ENCODE measurements around the gene PNCK. TPM values are rescaled to one million over a fixed set of nuclear protein-coding genes. Genes with fewer than 3 reads are reported as not detected.

Gene PNCK
- total and polyA plus RNA-seq, 4 donors = 0.44 to 0.77 (median 0.67) TPM

DNA sequence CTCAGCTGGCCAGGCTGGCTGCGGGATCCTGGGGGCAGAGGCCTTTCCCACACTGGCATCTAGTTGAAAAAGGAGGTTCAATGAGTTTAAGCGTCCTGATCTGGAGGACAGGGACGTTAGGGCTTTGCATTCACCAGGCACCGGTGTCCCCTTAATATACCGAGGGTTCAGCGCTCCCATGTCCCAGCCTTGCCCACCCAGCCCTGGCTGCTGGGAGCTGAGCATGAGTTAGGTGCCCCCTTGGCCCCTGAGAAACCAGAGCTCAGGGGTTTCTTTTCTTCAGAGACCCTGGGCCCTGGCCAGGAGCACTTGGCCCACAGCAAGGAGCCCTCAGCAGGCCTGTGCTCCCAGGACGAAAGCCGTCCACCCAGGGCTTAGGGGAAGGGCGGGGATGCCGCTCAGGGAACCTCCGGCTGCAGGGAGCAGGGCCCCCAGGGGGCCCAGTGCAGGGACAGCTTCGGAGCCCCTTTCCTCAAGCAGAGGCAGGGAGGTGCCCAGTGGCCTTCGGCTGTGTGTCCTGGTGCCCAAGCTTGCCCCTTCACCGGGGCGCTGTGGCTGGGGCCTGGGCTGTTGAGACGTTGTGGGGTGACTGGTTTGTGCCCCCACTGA lies 47.5 kb downstream of the PNCK start:
- H3K27me3 ChIP-seq (ENCODE audit: control insufficient read depth in 3 of 3, insufficient read depth in 3 of 3, low read length in 2 of 3) = no peaks in the 10 kb centered on the region
- H3K36me3 ChIP-seq (ENCODE audit: control insufficient read depth in 4 of 4, insufficient read depth in 4 of 4, low read length in 4 of 4) = no peaks in the 10 kb centered on the region
- TF ChIP-seq, protein P1, sequence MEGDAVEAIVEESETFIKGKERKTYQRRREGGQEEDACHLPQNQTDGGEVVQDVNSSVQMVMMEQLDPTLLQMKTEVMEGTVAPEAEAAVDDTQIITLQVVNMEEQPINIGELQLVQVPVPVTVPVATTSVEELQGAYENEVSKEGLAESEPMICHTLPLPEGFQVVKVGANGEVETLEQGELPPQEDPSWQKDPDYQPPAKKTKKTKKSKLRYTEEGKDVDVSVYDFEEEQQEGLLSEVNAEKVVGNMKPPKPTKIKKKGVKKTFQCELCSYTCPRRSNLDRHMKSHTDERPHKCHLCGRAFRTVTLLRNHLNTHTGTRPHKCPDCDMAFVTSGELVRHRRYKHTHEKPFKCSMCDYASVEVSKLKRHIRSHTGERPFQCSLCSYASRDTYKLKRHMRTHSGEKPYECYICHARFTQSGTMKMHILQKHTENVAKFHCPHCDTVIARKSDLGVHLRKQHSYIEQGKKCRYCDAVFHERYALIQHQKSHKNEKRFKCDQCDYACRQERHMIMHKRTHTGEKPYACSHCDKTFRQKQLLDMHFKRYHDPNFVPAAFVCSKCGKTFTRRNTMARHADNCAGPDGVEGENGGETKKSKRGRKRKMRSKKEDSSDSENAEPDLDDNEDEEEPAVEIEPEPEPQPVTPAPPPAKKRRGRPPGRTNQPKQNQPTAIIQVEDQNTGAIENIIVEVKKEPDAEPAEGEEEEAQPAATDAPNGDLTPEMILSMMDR (IDR thresholded peaks at IDR 0.05; ENCODE audit: control extremely low read depth, extremely low read depth) = no peak
- 86 to 94% methylated on average over 13 to 16 of the region's 16 CpGs for WGBS, 2 donors
- no peak overlapping the region for H3K4me3 ChIP-seq
- peaks cover 0 to 2% (median 0%) of the 10 kb centered on the region in 4 donors for H3K9me3 ChIP-seq (ENCODE audit: control insufficient read depth in 4 of 4, insufficient read depth in 3 of 4, low read length in 3 of 4)
- H3K4me1 ChIP-seq (ENCODE audit: control insufficient read depth in 5 of 5, insufficient read depth in 5 of 5, low read length in 5 of 5) = peaks cover 0 to 7% (median 0%) of the 10 kb centered on the region in 5 donors
- no peak overlapping the region for H3K27ac ChIP-seq (ENCODE audit: low read depth in 1 of 2, low read length in 1 of 2)
- no peak overlapping the region for H3K9ac ChIP-seq (ENCODE audit: insufficient read depth in 1 of 2, low read length in 2 of 2)
- ATAC-seq (ENCODE audit: insufficient read depth, low FRiP score) = no peak
- peak in 1 of 3 donors; percentile 10 for DNase-seq

DNA sequence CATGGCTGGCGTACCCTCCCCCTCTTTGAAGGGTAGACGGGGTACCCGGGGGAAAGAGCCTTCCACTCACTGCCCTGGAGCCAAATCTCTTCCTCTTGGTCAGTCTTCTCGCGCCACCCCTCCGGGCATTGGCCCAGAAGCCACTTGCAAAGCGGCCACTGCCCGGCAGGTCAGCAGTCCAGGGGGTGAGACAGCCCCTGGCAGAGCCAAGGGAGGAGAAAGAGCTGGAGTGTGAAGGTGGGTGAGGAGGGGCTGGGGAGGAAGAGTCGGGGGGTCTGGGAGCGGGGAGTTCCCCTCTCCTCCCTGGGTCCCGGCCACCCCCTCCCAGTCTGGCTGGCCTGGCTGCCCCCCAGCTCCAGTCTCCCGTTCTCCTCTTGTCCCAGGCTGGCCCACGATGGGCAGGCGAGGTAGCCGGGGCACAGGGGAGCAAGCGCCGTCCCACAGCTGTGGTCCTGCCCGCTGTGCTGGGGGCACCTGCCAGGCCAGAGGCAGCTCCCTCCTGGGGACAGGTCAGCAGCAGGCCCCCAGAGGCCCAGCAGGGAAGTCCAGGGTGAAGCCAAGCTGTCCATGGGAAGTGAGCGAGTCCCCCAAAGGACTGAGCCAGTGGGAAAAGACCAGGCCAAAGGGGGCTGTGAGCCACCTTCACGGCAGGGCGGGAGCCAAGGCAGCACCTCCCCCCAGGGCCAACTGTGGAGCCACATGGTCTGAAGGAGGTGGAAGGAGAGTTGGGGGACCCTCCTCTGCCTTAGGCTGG lies 48.2 kb downstream of the PNCK start:
- Histone ChIP-seq H3K4me3 (no peak overlapping the region), H3K9ac (ENCODE audit: insufficient read depth in 1 of 2, low read length in 2 of 2) (no peak overlapping the region), H3K27ac (ENCODE audit: low read depth in 1 of 2, low read length in 1 of 2) (no peak overlapping the region), H3K4me1 (ENCODE audit: control insufficient read depth in 5 of 5, insufficient read depth in 5 of 5, low read length in 5 of 5) (peaks cover 0 to 7% (median 0%) of the 10 kb centered on the region in 5 donors), H3K27me3 (ENCODE audit: control insufficient read depth in 3 of 3, insufficient read depth in 3 of 3, low read length in 2 of 3) (no peaks in the 10 kb centered on the region), H3K9me3 (ENCODE audit: control insufficient read depth in 4 of 4, insufficient read depth in 3 of 4, low read length in 3 of 4) (peaks cover 0 to 2% (median 0%) of the 10 kb centered on the region in 4 donors), H3K36me3 (ENCODE audit: control insufficient read depth in 4 of 4, insufficient read depth in 4 of 4, low read length in 4 of 4) (no peaks in the 10 kb centered on the region)
- TF ChIP-seq, protein P1 (IDR thresholded peaks at IDR 0.05; ENCODE audit: control extremely low read depth, extremely low read depth) = no peak
- ATAC-seq (ENCODE audit: insufficient read depth, low FRiP score) (no peak), DNase-seq (no peak)
- 85 to 93% methylated on average over 6 to 21 of the region's 21 CpGs for WGBS, 2 donors

DNA sequence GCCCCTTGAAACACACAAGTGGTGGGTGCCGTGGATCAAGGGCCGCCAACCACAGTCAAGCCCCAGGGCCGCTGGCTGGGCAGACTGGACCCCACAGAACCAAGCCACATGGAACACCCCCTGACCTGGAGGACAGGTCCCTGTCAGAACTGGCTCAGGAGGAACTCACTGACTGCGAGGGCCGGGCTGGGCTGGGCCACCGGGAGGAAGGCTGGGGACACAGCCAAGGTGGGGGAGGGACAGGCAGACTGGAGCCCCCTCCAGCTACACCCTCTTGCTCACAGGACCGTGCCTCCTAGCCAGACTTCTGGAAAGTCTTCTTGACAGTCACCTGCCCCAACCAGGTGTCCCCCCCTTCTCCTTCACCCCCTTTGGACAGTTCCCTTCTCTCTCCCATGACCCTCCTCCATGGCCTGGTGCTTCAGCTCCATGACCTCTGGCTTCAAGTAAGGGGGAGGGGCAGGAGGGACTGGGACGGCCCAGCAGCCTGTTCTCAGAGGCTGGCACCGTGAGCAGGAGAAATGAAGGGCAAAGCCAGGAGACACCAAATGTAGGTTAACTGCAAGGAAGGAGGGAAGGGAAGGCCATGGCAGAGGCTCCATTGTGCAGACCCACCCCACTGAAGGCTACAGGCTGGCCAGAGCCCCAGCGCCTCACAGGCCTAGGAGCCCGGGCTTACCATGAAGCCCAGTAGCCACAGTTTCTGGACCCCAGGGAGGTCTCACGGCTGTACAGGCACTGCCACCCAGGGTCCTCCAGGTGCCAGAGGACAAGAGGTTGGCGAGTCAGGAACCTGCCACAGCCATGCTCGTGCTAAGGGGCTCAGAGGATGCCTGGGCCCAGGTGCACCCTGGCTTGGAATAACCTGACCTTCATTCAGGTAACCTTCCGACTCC lies 49.2 kb downstream of the PNCK start:
- no peaks in the 10 kb centered on the region for H3K9me3 ChIP-seq (ENCODE audit: control insufficient read depth in 4 of 4, insufficient read depth in 3 of 4, low read length in 3 of 4)
- 77 to 84% methylated on average over 8 to 15 of the region's 15 CpGs for WGBS, 2 donors
- peak in 1 of 3 donors; percentile 9 for DNase-seq
- no peaks in the 10 kb centered on the region for H3K27me3 ChIP-seq (ENCODE audit: control insufficient read depth in 3 of 3, insufficient read depth in 3 of 3, low read length in 2 of 3)
- TF ChIP-seq, protein P1 (IDR thresholded peaks at IDR 0.05; ENCODE audit: control extremely low read depth, extremely low read depth) = no peak
- H3K4me1 ChIP-seq (ENCODE audit: control insufficient read depth in 5 of 5, insufficient read depth in 5 of 5, low read length in 5 of 5) = peaks cover 0 to 7% (median 0%) of the 10 kb centered on the region in 5 donors
- no peak for ATAC-seq (ENCODE audit: insufficient read depth, low FRiP score)
- H3K36me3 ChIP-seq (ENCODE audit: control insufficient read depth in 4 of 4, insufficient read depth in 4 of 4, low read length in 4 of 4) = no peaks in the 10 kb centered on the region
- no peak overlapping the region for H3K4me3 ChIP-seq
- H3K27ac ChIP-seq (ENCODE audit: low read depth in 1 of 2, low read length in 1 of 2) = no peak overlapping the region
- H3K9ac ChIP-seq (ENCODE audit: insufficient read depth in 1 of 2, low read length in 2 of 2) = no peak overlapping the region
